ENCODE measurements around the gene CNBD2.

DNA sequence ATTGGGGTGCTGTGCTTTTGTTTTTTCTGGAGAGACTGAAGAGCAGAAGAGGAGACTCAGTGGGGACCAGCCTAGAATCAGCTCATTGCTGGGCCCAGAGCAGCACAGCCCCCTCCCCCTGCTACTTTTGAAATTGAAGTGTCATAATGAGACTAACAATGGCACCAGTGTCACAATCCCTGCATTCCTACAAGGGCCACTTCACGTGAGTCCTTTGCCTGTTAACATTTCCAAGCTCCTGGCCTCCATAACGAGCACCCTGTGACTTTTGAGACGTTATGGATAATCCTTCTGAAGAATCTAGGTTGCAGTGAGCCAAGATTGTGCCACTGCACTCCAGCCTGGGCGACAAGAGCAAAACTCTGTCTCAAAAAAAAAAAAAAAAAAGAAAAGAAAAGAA, 41.7 kb downstream of the CNBD2 start:
- TF ChIP-seq, protein P1, sequence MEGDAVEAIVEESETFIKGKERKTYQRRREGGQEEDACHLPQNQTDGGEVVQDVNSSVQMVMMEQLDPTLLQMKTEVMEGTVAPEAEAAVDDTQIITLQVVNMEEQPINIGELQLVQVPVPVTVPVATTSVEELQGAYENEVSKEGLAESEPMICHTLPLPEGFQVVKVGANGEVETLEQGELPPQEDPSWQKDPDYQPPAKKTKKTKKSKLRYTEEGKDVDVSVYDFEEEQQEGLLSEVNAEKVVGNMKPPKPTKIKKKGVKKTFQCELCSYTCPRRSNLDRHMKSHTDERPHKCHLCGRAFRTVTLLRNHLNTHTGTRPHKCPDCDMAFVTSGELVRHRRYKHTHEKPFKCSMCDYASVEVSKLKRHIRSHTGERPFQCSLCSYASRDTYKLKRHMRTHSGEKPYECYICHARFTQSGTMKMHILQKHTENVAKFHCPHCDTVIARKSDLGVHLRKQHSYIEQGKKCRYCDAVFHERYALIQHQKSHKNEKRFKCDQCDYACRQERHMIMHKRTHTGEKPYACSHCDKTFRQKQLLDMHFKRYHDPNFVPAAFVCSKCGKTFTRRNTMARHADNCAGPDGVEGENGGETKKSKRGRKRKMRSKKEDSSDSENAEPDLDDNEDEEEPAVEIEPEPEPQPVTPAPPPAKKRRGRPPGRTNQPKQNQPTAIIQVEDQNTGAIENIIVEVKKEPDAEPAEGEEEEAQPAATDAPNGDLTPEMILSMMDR (IDR thresholded peaks at IDR 0.05): no peak
- TF ChIP-seq POLR2A (IDR thresholded peaks at IDR 0.05) (no peak), EP300 (IDR thresholded peaks at IDR 0.05) (no peak)
